D721Med (cell line): Measurements from ENCODE around the gene NINL.

Experiments
- DNase-seq: peaks from one replicate; pipeline ENCODE4 v3.0.0; 2011; ENCODE audit warnings: low spot score; ENCODE audit not compliant: insufficient read length
- FAIRE-seq: peaks from 2 replicates; lab custom pipeline; 2011; peaks lifted over from hg19 to GRCh38; lab: Jason Lieb, UNC
- CTCF ChIP-seq: IDR thresholded peaks from 2 replicates; pipeline ENCODE4 v1.5.1; 2012; ENCODE audit warnings: mild to moderate bottlenecking, control low read depth; ENCODE audit not compliant: insufficient read depth; ENCODE audit errors: missing control alignments

Gene NINL

GRCh38 chr20:25549843-25550477 lies 35.4 kb downstream of the NINL start:
- FAIRE-seq (no peak), DNase-seq (no peak)
- TF ChIP-seq CTCF: no peak

- DNase-seq (no peak), FAIRE-seq (no peak)
- no peak for TF ChIP-seq CTCF
Observed at GRCh38 chr20:25549172-25549773, 36.1 kb downstream of the NINL start.

GRCh38 chr20:25548613-25549086 lies 36.7 kb downstream of the NINL start:
- FAIRE-seq: no peak
- no peak for TF ChIP-seq CTCF

GRCh38 chr20:25547999-25548398 lies 37.3 kb downstream of the NINL start:
- DNase-seq (no peak), FAIRE-seq (no peak)
- no peak for TF ChIP-seq CTCF

More at GRCh38 chr20:25548613-25549086, 36.7 kb downstream of the NINL start:
- DNase-seq: no peak

GRCh38 chr20:25547063-25547462 lies 38.3 kb downstream of the NINL start:
- DNase-seq (peak; percentile 25), FAIRE-seq (no peak)
- TF ChIP-seq CTCF: no peak

GRCh38 chr20:25546048-25546447 lies 39.3 kb downstream of the NINL start:
- no peak for TF ChIP-seq CTCF
- no peak for FAIRE-seq
- no peak for DNase-seq

GRCh38 chr20:25545171-25545570 lies 40.2 kb downstream of the NINL start:
- no peak for TF ChIP-seq CTCF
- FAIRE-seq (no peak), DNase-seq (no peak)
